DMS114 treated with DMSO at 0.1 percent for 48 hours (cell line): ENCODE data around the gene SPSB1.

Experiments used
- DNase-seq: peaks from one replicate; lab custom pipeline; 2025; ENCODE audit not compliant: unreplicated experiment; lab: John Stamatoyannopoulos, UW

Gene SPSB1

GRCh38 chr1:9317591-9318417 is 25.1 kb downstream of the SPSB1 start:
- DNase-seq, result no peak

DNA sequence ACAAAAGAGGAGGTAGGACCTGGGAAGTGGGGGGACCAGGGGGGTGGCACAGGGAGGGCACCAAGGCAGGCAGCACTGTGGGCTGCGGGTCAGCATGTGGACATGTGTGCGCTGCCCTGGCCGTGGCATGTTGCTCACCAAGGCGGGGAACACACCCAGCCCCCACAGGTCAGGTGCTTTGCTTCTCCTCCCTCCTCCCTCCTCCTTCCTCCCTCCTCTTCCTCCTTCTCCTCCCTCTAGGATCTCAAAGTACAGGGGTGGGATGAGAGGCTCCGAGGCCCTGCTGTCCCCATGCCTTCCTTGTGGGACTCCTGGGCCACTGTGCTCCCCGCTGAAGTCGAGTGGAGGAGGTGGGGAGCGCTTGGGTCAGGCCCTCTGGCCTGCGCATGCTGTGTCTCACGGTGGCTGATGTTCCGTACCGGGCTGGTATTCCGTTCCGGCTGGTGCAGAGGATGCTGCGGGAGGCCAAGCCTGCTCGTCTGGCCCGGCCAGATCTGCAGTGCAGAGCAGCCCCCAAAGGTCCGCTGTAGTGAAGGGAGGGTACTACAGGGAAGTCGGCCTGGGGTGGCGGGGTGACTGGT is 26.6 kb downstream of the SPSB1 start:
- DNase-seq, result no peak

DNA sequence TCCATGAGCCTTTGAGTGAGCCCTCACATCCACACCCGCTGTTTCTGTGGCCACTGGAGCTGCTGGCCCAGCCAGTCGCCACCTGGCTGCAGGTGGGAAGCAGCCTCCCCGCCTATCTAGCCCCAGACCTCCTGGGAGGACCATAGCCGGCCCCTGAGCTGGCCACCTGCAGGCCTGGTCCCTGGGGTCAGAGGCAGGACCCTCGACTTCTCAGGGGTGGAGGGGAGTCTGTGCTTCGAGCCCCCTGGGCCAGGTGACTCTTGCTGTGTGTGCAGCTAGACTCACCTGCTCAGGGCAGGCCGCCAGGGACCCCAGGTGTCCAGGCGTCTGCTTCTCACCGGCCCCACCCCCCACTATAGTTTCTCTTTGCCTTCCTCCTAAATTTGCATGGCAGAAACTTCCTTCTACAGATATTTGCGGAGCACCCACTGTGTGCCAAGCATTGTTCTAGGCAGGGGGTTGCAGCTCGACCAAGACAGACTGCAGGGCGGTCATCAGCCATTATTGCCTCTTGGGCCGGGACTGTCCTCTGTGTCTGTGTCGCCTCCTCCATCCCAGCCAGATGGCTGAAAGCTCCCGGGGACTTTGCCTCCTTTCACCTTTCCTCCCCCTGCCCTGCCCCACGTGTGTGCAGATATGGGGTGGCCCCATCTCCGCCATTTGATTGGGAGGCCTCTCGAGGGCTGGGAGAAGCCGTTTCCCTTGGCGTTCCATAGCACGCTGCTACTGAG is 27.3 kb downstream of the SPSB1 start:
- DNase-seq, result no peak

GRCh38 chr1:9320520-9321479 is 28.1 kb downstream of the SPSB1 start:
- no peak for DNase-seq

GRCh38 chr1:9321480-9321849 is 28.8 kb downstream of the SPSB1 start:
- no peak for DNase-seq

- DNase-seq, result no peak
Observed at GRCh38 chr1:9321986-9322660, 29.4 kb downstream of the SPSB1 start.

- no peak for DNase-seq
Observed at GRCh38 chr1:9322661-9323244, 30.1 kb downstream of the SPSB1 start.

GRCh38 chr1:9324246-9325096 is 31.8 kb downstream of the SPSB1 start:
- no peak for DNase-seq

GRCh38 chr1:9326596-9326995 is 33.9 kb downstream of the SPSB1 start:
- DNase-seq, result no peak

GRCh38 chr1:9328201-9328600 is 35.5 kb downstream of the SPSB1 start:
- DNase-seq, result no peak

GRCh38 chr1:9328715-9329114 is 36.0 kb downstream of the SPSB1 start:
- no peak for DNase-seq

GRCh38 chr1:9331016-9331415 is 38.3 kb downstream of the SPSB1 start:
- no peak for DNase-seq

DNA sequence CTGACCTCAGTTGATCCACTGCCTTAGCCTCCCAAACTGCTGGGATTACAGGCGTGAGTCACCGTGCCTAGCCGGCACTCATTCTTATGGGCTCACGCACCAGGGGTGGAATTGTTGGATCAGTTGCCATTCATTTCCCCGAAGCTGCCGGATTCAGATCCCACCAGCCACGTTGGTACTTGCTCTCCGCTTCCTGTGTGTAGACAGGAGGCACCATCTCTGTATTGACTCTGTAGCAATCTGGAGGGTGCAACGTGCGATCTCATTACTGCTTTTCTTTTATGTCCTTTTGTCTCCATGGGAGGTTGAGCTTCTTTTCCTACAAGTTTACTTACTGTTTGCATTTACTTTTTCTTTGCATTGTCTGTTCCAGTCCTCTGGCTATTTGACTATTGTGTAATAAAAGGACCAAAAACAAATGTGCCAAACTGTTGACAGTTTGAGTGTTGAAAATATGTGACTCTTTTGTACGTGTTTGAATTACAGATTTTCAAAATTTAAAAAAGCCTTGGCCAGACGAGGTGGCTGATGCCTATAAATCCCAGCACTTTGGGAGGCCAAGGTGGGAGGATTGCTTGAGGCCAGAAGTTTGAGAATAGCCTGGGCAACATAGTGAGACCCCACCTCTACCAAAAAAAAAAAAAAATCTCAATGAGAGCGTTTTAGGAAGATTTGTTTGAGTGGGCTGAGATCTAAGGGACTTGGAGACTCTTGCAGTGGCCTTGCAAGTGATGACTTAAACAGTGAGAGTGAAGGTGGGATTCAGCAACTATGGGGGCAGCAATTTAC is 39.1 kb downstream of the SPSB1 start:
- no peak for DNase-seq

DNA sequence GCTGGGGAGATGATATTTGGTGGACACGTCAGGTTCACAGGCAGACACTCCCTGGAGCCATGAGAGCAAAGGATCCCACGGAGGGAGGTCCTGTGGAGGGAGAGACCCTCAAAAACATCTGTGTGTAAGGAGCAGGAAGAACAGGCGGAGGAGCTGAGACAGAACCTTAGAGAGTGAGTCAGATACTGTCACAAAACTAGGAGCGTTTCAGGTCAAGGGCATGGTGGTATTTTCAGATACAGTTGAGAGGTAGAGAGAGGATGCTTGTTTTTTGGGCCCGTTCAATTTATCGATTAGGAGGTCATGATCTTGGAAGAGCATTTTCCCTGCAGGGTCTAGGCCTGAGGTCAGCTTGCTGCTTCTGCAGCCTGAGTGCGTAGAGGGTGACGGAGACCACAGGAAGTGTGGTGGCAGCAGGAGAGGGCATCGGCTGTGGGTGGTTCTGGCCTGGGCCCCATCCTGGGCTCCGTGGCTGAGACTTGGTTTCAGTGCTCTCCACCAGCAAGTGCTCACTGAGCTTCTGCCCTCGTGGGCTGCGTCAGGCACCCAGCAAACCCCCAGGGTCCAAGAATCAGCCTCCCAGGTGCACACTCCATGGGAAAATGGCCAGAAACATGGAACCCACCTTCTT is 39.9 kb downstream of the SPSB1 start:
- DNase-seq, result no peak

DNA sequence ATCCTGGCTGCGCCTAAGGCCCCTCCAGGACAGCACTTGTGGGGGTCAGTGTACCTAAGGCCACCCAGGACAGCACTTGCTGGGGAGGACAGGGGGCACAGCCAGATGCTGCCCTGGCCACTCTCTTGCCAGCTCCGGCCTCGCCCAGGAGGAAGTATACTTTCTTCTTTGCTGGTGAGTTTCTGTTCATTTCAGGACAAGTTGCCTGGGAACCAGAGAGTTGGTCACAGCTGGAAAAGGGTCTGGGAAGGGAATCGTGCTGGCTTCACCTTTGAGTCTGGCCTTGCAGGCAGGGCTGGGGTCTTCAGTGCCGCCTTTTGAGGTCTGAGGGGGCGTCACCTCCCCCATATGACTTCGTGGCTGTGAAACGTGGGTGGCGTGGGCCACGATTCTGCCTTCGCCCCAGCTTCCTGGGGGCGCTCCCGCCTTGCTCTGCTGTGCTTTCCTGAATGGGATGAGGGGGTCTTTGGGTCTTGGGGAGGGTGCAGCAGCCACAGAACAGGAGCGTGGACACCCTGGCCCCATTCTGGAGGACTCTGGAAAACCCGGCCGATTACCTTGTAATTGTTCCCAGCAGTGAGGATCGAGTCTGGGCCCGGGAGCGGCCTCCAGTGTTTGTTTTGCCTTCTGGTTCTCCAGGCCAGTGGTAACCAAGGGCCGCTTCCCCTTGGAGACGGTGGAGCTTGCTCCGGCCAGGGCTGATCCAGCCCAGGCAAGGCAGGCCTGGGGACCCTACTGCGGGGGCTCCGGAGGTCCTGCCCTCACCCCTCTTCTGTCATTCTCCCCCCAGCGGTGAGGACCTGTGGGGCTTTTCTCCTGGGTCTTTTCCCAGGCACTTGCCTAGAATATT is 45.9 kb downstream of the SPSB1 start:
- DNase-seq, result no peak

GRCh38 chr1:9340172-9340854 is 47.6 kb downstream of the SPSB1 start:
- DNase-seq, result no peak
